ENCODE measurements around the gene OGFR.
"Not testable (repeated sequence)": the region's sequence is repeated elsewhere in the genome, so short reads cannot be mapped to it uniquely, and the experiment has no call there.

OGFR gene

DNA sequence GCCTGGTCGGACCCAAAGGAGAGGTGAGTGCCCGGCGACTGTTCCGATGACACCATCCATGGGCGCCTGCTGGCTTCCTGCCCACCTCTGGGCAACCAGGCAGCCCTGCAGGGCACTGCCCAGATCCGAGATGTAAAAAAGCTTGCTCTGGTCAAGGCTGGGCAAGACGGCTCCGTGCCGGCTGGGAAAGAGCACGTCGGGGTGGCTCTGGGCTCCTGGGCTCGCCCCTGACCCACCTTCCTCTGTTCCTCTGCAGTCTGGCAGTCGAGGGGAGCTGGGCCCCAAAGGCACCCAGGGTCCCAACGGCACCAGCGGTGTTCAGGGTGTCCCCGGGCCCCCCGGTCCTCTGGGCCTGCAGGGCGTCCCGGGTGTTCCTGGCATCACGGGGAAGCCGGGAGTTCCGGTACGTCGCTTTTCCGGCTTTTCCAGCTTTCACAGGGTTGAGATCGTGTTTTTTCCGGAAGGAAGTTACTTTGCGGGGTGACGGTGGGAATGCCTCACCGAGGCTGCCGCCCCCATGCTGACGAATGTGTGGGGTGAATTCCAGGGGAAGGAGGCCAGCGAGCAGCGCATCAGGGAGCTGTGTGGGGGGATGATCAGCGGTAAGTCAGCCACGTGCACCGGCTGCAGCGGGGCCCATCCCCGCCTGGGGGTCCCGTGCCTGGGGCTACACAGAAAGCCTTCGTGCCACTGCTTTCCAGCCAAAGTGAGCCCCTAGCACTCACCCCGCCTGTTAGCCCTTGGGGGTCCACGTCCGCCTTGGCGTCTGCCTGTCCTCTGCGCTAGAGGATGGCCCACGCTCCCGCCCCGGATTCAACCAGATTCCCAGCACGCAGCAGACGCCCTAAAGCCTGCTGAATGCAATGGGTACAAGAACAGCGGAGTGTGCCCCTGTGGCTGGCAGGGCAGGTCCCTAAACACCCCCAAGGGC lies 31.6 kb downstream of the OGFR start:
- in situ Hi-C loops (cut with HindIII; ENCODE audit: low sequenced_read_pairs), result no loop called here

DNA sequence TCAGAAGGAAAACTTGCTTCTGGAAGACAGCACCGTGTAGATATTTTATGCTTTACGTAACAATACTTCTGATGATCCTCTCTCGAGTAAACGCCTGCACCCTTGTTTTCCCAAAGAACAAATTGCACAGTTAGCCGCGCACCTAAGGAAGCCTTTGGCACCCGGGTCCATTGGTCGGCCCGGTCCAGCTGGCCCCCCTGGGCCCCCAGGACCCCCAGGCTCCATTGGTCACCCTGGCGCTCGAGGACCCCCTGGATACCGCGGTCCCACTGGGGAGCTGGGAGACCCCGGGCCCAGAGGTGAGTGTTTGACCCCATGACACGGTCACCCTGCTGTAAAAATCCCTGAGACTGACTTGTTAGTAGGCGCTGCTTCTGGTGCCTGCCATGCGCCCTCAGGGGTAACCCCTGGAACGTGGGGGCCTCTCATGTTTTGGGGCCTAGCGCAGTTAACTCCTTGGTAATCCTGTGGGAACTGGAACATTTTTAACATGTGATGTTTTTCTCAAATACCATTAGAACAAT lies 32.4 kb downstream of the OGFR start:
- in situ Hi-C loops (cut with HindIII; ENCODE audit: low sequenced_read_pairs), result no loop called here

DNA sequence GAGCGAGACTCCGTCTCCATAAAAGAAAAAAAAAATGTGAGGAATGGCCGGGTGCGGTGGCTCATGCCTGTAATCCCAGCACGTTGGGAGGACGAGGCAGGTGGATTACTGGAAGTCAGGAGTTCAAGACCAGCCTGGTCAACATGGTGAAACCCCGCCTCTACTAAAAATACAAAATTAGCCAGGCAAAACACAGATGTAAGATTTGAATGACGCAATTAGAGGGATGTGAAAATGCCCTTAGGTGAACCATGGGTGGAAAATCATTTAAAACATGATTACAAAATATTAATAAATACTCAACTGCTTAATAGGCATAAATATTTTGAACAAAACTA lies 33.1 kb downstream of the OGFR start:
- in situ Hi-C loops (cut with HindIII; ENCODE audit: low sequenced_read_pairs), result no loop called here

DNA sequence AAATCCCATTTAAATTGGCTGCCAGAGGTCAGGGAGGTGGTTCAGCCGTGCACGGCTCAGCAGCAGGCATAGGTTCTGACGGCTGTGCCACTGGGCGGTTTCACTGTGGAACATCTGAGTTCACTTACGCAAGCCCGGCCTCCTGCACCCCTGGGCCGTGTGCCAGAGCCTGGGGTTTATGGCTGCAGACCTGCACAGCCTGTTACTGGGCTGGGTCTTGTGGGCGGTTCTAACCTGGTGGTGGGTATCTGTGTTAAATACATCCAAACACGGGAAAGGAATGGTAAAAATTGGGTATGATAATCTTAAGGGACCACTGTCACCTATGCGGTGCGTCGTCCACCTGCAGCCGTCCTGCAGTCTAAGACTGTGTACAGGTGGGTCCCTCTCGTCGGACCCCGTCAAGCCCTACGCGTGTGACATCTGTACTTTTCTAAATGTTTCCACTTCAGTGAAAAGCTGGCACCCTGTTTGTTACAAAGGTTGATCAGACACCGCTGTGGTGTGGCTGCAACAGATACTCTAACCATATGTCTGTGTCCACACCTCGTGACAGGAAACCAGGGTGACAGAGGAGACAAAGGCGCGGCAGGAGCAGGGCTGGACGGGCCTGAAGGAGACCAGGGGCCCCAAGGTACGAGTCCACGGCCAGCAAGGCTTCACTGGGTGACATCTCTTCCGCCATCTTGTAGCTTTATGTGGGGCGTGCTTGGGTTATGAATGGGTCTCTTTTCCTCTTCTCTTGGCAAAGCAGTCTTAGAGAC lies 33.7 kb downstream of the OGFR start:
- in situ Hi-C loops (cut with HindIII; ENCODE audit: low sequenced_read_pairs), result no loop called here

GRCh38 chr20:62839261-62839660 lies 34.6 kb downstream of the OGFR start:
- in situ Hi-C loops (cut with HindIII; ENCODE audit: low sequenced_read_pairs), result no loop called here

- in situ Hi-C loops (cut with HindIII; ENCODE audit: low sequenced_read_pairs), result no loop called here
Observed at GRCh38 chr20:62839816-62840215, 35.2 kb downstream of the OGFR start.

DNA sequence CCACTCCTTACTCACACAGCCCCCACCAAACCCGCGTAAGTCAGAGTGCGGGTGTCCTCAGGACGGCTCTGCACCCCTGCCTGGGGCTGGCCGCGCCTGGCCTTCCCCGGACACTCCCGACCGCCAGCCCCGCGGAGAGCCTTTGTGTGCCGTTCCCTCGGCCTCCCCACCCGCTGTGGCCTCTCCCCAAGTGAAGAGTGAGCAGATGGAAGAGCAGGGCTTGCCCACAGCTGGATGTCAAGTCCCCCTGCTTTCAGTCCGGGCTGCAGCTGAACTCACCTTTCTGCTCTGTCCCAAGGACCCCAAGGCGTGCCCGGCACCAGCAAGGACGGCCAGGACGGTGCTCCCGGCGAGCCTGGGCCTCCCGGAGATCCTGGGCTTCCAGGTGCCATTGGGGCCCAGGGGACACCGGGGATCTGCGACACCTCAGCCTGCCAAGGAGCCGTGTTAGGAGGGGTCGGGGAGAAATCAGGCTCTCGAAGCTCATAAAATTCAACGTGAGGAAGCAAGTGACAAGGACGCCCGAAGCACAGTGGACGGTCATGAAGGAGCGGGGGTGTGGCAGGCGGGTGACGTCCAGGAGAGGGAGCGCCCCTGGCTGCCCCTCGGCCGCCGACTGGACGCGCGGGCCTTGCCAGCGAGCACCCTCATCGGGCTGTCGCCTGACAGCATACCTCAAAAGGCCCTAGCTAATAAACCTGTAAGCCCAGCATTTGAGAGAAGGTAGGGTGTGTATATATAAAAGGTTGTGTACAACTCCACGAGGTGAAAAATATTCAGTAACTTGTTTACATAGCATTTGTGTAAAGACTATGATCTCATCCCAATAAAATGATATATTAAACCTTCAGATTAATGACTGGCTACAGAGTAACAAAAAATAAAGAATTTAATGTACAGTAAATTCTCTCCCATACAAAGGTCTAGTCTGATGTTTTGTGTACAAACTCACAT lies 35.9 kb downstream of the OGFR start:
- in situ Hi-C loops (cut with HindIII; ENCODE audit: low sequenced_read_pairs), result no loop called here

DNA sequence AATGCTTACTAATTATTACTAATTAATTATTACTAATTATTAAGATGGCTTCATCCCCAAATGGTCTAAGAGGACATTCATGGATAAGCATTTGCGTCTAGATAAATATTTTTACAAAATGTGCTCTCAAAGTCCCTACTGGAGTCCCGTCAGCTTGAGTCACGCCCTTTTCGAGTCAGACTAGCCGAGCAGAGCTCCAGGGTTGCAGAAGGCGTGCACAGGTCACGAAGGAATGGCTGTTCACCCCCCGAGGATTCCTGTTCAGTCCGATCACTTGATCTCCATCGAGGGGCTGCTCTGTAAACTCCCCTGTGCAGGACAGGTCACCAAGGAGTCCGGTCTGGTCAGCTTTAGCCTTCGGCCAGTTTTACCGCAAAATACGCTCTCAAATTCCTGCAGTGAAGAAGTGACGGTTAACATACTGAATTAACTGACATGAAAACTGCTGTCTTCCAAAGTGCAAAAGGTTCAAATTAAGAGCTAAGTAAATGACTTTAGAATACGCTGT lies 37.1 kb downstream of the OGFR start:
- in situ Hi-C loops (cut with HindIII; ENCODE audit: low sequenced_read_pairs), result no loop called here

- in situ Hi-C loops (cut with HindIII; ENCODE audit: low sequenced_read_pairs), result no loop called here
Observed at GRCh38 chr20:62843656-62844055, 39.0 kb downstream of the OGFR start.

GRCh38 chr20:62844182-62844581 lies 39.5 kb downstream of the OGFR start:
- in situ Hi-C loops (cut with HindIII; ENCODE audit: low sequenced_read_pairs), result no loop called here

- in situ Hi-C loops (cut with HindIII; ENCODE audit: low sequenced_read_pairs), result no loop called here
Observed at GRCh38 chr20:62845416-62846160, 41.0 kb downstream of the OGFR start.

DNA sequence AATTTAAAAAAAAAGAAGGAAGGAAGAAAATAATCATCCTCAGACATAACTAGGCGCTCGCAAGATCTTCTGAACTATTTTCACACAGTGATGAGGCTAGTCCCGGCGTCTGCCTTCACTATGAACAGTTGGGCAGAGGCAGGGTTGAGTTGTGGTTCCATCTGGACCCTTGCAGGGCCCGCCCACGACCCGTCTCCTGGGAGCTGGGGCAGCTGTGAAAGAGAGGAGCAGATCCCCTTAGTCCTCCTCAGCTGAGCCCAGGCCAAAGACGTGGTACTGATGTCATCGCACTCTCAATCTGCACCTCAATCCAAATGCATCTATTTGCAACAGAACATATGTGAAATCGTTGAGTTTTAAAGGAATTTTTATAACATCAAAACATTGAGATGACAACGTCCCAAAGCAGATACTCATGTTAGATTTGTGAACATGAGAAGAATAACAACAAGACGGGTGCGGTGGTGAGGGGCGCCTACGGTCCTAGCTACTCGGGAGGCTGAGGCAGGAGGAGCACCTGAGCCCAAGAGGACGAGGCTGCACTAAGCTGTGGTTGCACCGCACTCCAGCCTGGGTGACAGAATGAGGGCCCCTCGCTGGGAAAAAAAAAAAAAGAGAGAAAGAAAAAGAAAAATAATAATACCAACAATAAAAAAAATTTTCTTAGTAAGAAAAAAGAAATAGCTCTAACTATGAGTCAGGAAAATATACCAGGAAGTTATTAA lies 41.7 kb downstream of the OGFR start:
- in situ Hi-C loops (cut with HindIII; ENCODE audit: low sequenced_read_pairs), result no loop called here

DNA sequence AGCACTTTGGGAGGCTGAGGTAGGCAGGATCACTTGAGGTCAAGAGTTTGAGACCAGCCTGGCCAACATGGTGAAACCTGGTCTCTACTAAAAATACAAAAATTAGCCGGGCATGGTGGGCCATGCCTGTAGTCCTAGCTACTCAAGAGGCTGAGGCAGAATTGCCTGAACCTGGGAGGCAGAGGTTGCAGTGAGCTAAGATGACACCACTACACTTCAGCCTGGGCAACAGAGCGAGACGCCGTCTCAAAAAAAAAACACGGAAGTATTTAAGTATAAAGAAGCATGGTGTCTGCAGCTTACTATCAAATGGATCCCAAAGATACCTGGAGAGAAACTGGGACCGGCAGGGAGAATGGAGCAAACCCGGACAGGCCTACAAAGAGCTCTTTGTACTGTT lies 44.3 kb downstream of the OGFR start:
- in situ Hi-C loops (cut with HindIII; ENCODE audit: low sequenced_read_pairs), result not testable (repeated sequence)

DNA sequence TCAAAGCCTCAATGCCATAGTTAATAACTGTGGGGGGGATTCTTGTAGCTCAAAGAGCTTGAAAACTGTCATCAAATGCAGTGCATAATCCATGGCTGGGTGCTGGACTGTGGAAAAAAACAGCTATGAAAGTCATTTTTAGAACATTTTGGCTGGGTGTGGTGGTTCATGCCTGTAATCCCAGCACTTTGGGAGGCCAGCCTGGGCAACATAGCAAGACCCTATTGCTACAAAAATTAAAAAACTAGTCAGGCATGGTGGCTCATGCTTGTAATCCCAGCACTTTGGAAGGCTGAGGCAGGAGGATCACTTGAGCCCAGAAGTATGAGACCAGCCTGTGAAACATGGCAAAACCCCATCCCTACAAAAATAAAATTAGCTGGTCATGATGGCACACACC lies 44.8 kb downstream of the OGFR start:
- in situ Hi-C loops (cut with HindIII; ENCODE audit: low sequenced_read_pairs), result no loop called here

DNA sequence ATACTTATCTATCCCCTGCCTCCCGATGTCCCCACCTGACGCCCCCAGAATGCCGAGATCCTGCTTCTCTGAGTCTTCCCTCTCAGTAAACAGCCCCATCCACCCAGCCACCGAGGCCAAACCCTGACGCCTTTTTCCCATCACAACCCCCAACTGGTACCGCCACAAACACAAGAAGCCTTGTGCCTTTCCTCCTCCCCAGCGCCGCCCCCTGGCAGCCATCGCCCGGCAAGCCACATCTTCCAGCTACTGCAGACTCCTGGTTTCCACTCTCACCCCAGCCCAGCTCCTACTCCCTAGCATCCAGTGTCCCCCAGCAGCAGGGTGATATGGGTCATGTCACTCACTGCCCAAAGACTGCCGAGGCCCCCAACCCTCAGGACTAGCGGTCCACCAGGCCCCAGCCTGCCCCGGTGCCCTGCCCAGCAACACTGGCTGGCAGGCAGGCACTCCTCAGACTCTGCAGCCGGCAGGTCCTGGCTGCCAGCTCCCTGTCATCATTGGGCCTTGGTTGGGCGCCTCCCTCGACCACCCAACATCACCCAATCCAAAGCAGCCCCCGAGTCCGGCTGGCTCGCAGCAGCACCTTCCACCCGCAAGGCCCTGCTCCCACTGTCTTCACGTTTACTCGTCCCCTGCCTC lies 45.8 kb downstream of the OGFR start:
- in situ Hi-C loops (cut with HindIII; ENCODE audit: low sequenced_read_pairs), result loop anchor here (10.0 kb wide), 1 partner anchor 64 kb away; no protein-coding TSS in a partner anchor

DNA sequence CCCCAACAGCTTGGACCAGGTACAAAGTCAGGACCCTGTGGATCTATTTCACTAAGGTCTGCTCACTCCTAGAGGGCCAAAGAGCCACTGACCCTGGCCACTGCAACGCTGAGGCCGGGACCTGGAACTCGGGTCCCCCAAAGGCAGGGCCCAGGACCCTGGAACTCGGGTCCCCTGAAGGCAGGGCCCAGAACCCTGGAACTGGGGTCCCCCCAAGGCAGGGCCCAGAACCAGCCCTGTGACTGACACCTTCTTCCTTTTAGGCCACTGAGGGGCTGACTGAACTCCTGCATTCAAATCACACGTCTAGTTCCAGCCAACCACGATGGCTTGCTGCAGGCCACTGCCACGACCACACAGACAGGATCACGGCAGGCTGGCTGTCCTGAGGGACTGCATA lies 47.6 kb downstream of the OGFR start:
- in situ Hi-C loops (cut with HindIII; ENCODE audit: low sequenced_read_pairs), result loop anchor here (10.0 kb wide), 1 partner anchor 63 kb away; no protein-coding TSS in a partner anchor

- in situ Hi-C loops (cut with HindIII; ENCODE audit: low sequenced_read_pairs), result loop anchor here (10.0 kb wide), 1 partner anchor 62 kb away; no protein-coding TSS in a partner anchor
Observed at GRCh38 chr20:62852841-62853240, 48.2 kb downstream of the OGFR start.

DNA sequence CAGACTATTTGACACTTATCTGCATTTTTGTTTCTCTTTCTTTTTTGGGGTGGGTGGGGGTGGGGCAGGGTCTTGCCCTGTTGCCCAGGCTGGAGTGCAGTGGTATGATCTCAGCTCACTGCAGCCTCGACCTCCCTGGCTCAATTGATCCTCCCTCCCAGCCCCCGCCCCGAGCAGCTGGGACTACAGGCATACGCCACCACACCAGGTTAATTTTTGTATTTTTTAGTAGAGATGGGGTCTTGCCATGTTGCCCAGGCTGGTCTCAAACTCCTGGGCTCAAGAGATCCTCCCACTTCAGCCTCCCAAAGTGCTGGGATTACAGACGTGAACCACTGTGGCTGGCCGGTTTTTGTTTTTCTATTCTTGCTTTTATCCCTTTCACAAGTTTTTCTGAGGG lies 48.7 kb downstream of the OGFR start:
- in situ Hi-C loops (cut with HindIII; ENCODE audit: low sequenced_read_pairs), result loop anchor here (10.0 kb wide), 1 partner anchor 61 kb away; no protein-coding TSS in a partner anchor

All from endothelial cell of hepatic sinusoid (primary cell).